ENCODE measurements around the gene TMEM150C.

The TMEM150C gene

GRCh38 chr4:82434949-82435348 lies 126.8 kb downstream of the TMEM150C start:
- WGBS (ENCODE audit: insufficient coverage, insufficient read length), result no CpG with 5 or more reads among the region's 7 CpGs
- H3K4me3 ChIP-seq (ENCODE audit: low read length), result no peak overlapping the region
- no peaks in the 10 kb centered on the region for H3K36me3 ChIP-seq (ENCODE audit: control insufficient read depth, insufficient read depth, low read length)
- H3K9me3 ChIP-seq (ENCODE audit: control insufficient read depth, insufficient read depth, low read length), result no peaks in the 10 kb centered on the region
- H3K4me1 ChIP-seq (ENCODE audit: control insufficient read depth, insufficient read depth, low read length), result no peaks in the 10 kb centered on the region
- H3K27ac ChIP-seq (ENCODE audit: low read length), result no peak overlapping the region
- no peak for DNase-seq (ENCODE audit: low read depth, low spot score)
- no peaks in the 10 kb centered on the region for H3K27me3 ChIP-seq (ENCODE audit: control insufficient read depth, insufficient read depth, low read length)

GRCh38 chr4:82433791-82434190 lies 128.0 kb downstream of the TMEM150C start:
- DNase-seq (ENCODE audit: low read depth, low spot score), result no peak
- Histone ChIP-seq H3K36me3 (ENCODE audit: control insufficient read depth, insufficient read depth, low read length) (no peaks in the 10 kb centered on the region), H3K27me3 (ENCODE audit: control insufficient read depth, insufficient read depth, low read length) (no peaks in the 10 kb centered on the region), H3K4me1 (ENCODE audit: control insufficient read depth, insufficient read depth, low read length) (no peaks in the 10 kb centered on the region), H3K9me3 (ENCODE audit: control insufficient read depth, insufficient read depth, low read length) (no peaks in the 10 kb centered on the region), H3K27ac (ENCODE audit: low read length) (no peak overlapping the region), H3K4me3 (ENCODE audit: low read length) (no peak overlapping the region)
- no CpG with 5 or more reads among the region's 2 CpGs for WGBS (ENCODE audit: insufficient coverage, insufficient read length)

All from iPS DF 6.9 (cell line).